GM12873 (cell line): ENCODE data around the gene CEP170B.

Source experiments
- TF ChIP-seq, protein P1 (sequence below): IDR thresholded peaks from 2 replicates; pipeline ENCODE4 v1.5.1; 2012; ENCODE audit warnings: low read depth, mild to moderate bottlenecking, moderate library complexity, low read length, control low read depth; ENCODE audit not compliant: insufficient read depth; ENCODE audit errors: missing control alignments

Gene CEP170B

DNA sequence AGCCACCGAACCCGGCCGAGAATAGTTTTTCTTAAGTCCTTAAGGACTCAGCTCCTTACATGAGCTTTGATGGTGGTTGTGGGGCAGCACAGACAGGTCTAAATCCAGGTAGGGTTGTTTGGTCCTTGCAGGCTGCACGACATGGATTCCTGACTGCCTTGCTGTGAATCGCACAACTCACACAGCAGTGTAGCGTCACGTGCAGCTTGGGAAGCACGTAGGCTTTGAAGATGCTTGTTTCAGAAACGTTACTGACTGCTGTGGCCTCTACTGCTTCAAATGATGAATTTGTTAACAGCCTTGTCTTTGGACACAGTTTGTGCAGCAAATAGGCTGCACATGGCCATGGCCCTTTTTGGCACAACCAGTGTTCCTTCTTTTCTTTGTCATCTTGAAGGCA lies 34.3 kb upstream of the CEP170B start:
- TF ChIP-seq, protein P1, sequence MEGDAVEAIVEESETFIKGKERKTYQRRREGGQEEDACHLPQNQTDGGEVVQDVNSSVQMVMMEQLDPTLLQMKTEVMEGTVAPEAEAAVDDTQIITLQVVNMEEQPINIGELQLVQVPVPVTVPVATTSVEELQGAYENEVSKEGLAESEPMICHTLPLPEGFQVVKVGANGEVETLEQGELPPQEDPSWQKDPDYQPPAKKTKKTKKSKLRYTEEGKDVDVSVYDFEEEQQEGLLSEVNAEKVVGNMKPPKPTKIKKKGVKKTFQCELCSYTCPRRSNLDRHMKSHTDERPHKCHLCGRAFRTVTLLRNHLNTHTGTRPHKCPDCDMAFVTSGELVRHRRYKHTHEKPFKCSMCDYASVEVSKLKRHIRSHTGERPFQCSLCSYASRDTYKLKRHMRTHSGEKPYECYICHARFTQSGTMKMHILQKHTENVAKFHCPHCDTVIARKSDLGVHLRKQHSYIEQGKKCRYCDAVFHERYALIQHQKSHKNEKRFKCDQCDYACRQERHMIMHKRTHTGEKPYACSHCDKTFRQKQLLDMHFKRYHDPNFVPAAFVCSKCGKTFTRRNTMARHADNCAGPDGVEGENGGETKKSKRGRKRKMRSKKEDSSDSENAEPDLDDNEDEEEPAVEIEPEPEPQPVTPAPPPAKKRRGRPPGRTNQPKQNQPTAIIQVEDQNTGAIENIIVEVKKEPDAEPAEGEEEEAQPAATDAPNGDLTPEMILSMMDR = no peak

DNA sequence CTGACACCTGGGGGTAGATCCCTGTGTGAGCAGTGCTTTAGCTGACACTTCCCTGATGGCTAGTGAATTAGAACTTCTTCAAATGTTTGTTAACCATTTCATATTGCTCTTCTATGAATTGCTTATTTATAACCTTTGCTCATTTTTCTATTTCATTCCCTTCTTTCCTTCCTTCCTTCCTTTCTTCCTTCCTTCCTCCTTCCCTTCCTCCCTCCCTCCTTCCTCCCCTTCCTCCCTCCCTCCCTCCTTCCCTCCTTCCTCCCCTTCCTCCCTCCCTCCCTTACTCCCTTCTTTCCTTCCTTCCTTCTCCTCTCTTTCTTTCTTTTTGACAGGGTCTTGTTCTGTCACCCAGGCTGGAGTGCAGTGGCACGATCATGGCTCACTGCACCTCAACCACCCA lies 23.3 kb upstream of the CEP170B start:
- TF ChIP-seq, protein P1 = no peak

DNA sequence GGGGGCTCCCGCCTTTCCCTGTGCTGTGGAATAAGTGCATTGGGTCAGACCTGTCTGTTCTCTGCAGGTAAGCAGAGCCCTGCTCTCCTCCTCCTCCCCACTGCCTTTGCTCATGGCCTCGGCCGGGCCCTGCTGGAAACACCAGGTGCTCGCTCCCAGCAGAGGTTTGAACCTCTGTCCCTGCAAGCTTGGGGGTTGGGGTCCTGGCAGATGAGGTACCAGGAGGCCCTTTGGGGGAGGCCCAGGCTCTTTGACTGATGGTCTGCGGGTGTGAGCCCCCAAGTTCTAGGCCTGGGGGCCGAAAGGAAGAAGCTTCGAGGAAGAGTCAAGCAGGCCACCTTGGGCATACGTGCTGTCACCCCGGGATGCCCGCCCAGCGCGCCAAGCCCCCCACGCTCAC lies 22.1 kb upstream of the CEP170B start:
- TF ChIP-seq, protein P1 = no peak

DNA sequence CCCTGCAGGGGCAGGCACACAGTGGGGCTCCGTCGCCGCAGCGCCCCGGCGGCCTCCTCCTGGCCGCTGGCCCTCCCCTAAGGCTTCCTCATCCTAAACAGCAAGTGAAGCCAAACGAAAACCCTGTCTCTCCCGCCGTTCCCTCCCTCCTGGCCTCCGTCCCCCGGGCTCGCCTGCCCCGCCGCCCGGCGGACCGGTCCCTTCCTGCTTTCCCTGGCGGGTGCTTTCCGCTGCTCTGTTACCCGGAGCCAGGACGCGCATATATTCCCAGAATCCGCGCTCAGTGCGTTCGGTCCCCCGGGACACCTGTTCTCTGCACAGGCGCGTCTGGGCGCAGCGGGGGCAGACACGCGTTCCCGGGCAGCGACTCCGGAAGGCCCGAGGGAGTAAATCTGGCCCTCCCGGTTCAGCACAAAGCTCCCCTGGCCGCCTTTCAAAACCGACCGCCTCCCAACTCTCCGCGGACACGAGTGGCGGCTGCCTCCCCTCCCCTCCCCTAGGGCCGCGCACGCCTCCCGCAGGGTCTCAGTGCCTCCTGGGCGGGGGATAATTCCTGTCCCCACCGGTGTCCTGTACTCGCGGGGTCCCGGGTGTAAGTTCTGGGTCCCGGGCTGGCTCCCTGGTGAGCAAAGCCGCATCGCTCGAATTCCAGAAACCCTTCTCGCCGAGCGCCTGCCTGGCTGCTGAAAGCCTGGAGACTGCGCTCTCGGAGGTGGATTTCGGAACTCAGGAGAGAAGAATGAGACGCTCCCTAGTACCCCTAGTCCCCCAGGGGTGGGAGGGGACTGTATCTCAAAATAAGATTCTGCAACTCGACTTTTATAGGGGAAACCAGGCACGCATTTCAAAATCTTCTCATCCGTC lies 21.4 kb upstream of the CEP170B start:
- TF ChIP-seq, protein P1 = no peak

DNA sequence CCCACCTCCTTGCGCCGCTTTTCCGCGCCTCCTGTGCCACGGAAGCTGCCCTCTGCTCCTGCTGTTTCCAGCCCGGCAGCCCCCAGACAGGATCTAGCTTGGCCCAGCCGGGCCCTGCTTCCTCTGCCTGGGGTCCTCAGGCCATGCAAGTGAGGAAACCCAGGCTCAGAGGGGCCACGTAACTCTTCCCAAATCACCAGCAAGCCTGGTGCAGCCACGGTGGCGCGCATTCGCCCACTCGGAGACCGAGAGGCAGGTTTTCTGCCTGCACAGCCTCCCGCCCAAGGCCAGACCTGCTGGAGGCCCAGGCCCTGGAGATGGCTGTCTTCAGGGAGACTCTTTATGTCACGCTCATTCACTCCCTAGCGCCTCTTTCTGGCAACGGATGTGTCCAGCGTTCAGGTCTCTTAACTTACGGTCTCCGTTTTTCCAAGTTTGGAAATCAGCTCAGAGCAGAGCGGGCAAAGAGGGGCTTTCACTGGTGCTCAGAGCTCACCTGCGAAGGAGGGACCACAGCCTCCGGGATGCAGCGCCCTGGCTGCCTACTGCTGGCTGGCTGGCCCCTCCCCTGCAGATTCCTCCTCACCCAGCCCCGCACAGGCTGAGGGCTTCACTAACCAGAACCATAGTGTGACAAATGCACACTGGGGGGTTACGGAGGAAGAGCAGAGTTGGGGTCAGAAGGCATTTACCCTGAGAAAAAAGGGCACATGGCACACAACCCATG lies 20.6 kb upstream of the CEP170B start:
- TF ChIP-seq, protein P1 = no peak

DNA sequence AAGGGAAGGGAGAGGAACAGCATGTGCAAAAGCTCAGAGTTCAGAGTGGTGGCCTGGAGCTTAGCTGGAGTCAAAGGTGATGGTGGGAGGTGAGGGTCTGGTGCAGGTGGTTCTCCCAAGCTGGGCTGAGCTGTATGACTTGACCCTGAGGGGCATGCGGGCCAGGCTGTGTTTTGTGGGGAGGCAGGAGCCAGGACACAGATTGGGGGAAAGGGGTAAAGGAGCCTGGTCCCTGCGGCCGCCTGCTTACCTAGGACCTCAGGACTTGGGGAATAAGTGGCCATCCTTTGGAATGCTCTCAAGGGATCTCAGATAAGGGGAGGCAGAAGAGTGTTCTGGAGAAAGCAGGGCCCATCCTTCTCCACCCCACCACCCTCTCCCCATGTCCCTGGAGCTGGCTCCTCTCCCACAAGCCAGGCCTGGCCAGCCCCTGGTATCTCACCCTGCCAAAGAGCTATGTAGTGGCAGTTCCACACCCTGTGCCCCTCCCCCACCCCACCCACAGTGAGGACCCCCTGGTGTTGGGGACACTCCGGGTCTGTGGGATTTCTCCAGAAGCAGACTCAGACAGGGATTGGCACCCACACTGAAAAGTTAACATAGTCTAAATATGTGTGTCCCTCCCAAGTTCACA lies 19.9 kb upstream of the CEP170B start:
- TF ChIP-seq, protein P1 = no peak
